Muscle of leg (tissue), 11 donors: Measurements from ENCODE around the gene MOB2. TPM values are rescaled to one million over a fixed set of nuclear protein-coding genes. Genes with fewer than 3 reads are reported as not detected.

Experiments
- DNase-seq: peaks from one replicate; pipeline ENCODE4 v3.0.0; 2013
- H3K27ac ChIP-seq: one replicate; pipeline ENCODE4 v1.5.1; 2013; ENCODE audit warnings: mild to moderate bottlenecking, low read length, control low read depth
- H3K27me3 ChIP-seq: one replicate; pipeline ENCODE4 v1.6.1; 2013; ENCODE audit warnings: low read length; ENCODE audit not compliant: control insufficient read depth, insufficient read depth
- H3K36me3 ChIP-seq: one replicate; pipeline ENCODE4 v1.6.1; 2013; ENCODE audit warnings: low read length; ENCODE audit not compliant: control insufficient read depth, insufficient read depth
- H3K4me1 ChIP-seq: one replicate; pipeline ENCODE4 v1.6.1; 2013; ENCODE audit warnings: low read length; ENCODE audit not compliant: control insufficient read depth, insufficient read depth
- H3K4me3 ChIP-seq: one replicate; pipeline ENCODE4 v1.5.1; 2013; ENCODE audit warnings: low read length, control low read depth
- H3K9me3 ChIP-seq: replicated peaks from 2 replicates; pipeline ENCODE4 v1.6.1; 2013; ENCODE audit warnings: low read depth, low read length; ENCODE audit not compliant: control insufficient read depth
- WGBS: methylation state at CpG from one replicate; pipeline ENCODE4 v1.1.5; 2013; ENCODE audit warnings: missing lambda C conversion rate; ENCODE audit not compliant: insufficient coverage; 5-methylcytosine and 5-hydroxymethylcytosine counted together
- polyA plus RNA-seq, 8 donors: library from polyadenylated mRNA; unstranded; fragments of 120-200 nt; gene quantifications; one replicate each; pipeline versions ENCODE4 v1.2.1 to v1.2.3, GENCODE V29; 2013; ENCODE audit warnings: inconsistent platforms in 1 of 8, low replicate concordance in 1 of 8; ENCODE audit not compliant: insufficient read length in 8 of 8, insufficient read depth in 1 of 8
- total RNA-seq: library from RNA; stranded (reverse); fragments of 120-200 nt; gene quantifications from one replicate; pipeline ENCODE4 v1.2.4, GENCODE V29; 2013

The MOB2 gene
- total and polyA plus RNA-seq, 9 donors: 21.4 to 28.2 (median 25.0) TPM

GRCh38 chr11:1504581-1505290 is 18.2 kb upstream of the MOB2 start:
- H3K9me3 ChIP-seq: no peaks in the 10 kb centered on the region
- no peak overlapping the region for H3K4me3 ChIP-seq
- no peak overlapping the region for H3K27ac ChIP-seq
- 83% methylated on average over 26 of the region's 28 CpGs for WGBS
- no peak for DNase-seq
- peaks cover 39% of the 10 kb centered on the region for H3K4me1 ChIP-seq
- H3K27me3 ChIP-seq: no peaks in the 10 kb centered on the region
- no peaks in the 10 kb centered on the region for H3K36me3 ChIP-seq

DNA sequence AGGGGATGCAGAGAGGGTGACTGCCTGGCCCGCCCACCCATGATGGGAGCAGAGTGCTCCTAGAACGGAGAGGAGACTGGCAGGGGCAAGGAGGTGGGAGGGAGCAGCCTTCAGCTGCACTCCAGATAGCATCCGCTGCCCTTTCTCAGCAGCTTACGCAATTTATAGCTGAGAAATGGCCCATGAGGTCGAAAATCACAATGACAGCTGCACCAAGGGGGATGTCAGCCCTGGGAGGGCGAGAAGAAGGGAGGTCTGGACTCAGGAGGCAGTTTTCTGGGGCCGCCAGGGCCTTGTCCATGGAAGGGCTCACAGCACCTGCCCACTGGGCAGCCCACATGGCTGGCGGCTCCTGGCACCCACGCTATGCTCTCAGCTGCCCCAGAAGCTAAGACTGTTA is 17.6 kb upstream of the MOB2 start:
- WGBS: 79% methylated on average over 9 of the region's 9 CpGs
- Histone ChIP-seq H3K4me1 (peaks cover 39% of the 10 kb centered on the region), H3K27ac (no peak overlapping the region), H3K4me3 (no peak overlapping the region), H3K9me3 (no peaks in the 10 kb centered on the region), H3K27me3 (no peaks in the 10 kb centered on the region), H3K36me3 (no peaks in the 10 kb centered on the region)
- no peak for DNase-seq

DNA sequence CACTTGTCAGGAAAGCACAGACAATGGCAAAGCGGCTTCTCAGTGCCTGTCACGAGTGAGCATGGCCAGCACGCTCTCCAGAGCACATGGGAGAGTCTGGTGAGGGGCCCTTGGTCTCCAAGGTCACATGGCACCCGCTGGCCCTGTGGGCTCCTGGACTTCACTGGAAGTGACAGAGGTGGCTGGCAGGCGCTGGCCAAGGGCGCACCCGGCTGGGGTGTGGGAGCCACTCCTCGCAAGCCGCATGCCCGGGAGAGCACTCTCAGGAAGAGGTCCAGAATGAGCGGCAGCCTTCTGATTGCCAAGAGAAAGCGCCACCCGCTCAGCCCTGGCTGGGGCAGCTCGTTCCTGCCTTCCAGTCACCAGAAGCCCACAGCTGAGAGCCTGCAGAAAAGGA is 17.1 kb upstream of the MOB2 start:
- no peaks in the 10 kb centered on the region for H3K36me3 ChIP-seq
- no peaks in the 10 kb centered on the region for H3K9me3 ChIP-seq
- no peak overlapping the region for H3K27ac ChIP-seq
- no peaks in the 10 kb centered on the region for H3K27me3 ChIP-seq
- no peak for DNase-seq
- WGBS: 65% methylated on average over 12 of the region's 14 CpGs
- peaks cover 39% of the 10 kb centered on the region for H3K4me1 ChIP-seq
- no peak overlapping the region for H3K4me3 ChIP-seq

- peak; percentile 48 for DNase-seq
- no peak overlapping the region for H3K27ac ChIP-seq
- WGBS: 62% methylated on average over 19 of the region's 20 CpGs
- no peak overlapping the region for H3K4me3 ChIP-seq
- H3K27me3 ChIP-seq: no peaks in the 10 kb centered on the region
- H3K4me1 ChIP-seq: peaks cover 34% of the 10 kb centered on the region
- no peaks in the 10 kb centered on the region for H3K9me3 ChIP-seq
- no peaks in the 10 kb centered on the region for H3K36me3 ChIP-seq
These were observed 16.6 kb upstream of the MOB2 start for GRCh38 chr11:1502954-1503707.

DNA sequence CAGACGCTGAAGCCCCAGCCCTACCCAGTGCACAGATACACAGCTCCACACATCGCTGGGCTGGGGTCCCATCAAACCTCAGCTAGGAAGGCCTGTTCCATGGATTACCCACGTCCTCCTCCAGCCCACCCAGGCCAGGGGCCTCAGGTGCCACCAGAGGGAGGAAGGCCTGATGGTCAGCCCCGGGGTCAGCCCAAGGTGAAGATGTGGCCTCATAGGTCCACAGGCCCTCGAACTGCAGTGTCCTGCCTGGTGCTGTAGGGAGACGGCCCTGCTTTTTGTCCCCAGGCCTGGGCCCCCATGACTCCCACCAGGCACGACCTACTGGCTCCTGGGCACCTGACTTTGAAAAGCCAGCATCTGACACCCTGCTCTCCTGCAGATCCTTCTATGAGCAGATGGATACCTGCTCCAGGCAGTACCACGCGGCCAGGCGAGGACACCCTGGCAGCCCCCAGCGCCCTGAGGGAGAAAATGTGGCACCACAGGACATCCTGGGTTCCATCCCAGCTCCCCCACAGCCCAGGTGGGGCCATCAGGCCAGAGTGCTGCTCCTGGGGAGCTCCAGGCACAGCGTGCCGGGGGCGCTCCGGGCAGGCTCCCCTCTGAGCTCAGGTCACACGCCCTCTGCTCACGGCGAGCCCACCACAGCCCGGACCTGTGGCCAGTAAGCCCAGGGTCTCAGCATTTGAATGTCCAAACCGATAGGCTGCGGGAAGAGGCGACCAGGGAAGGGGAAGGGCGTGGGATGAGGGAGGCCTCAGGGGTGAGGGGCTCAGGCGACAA is 15.8 kb upstream of the MOB2 start:
- H3K27me3 ChIP-seq: no peaks in the 10 kb centered on the region
- 64% methylated on average over 21 of the region's 24 CpGs for WGBS
- no peaks in the 10 kb centered on the region for H3K9me3 ChIP-seq
- no peak overlapping the region for H3K4me3 ChIP-seq
- DNase-seq: no peak
- H3K27ac ChIP-seq: no peak overlapping the region
- peaks cover 31% of the 10 kb centered on the region for H3K4me1 ChIP-seq
- H3K36me3 ChIP-seq: no peaks in the 10 kb centered on the region

GRCh38 chr11:1501421-1502167 is 15.0 kb upstream of the MOB2 start:
- Histone ChIP-seq H3K4me3 (no peak overlapping the region), H3K36me3 (no peaks in the 10 kb centered on the region), H3K27me3 (no peaks in the 10 kb centered on the region), H3K9me3 (no peaks in the 10 kb centered on the region), H3K27ac (no peak overlapping the region), H3K4me1 (peaks cover 25% of the 10 kb centered on the region)
- WGBS: 85% methylated on average over 22 of the region's 25 CpGs
- DNase-seq: no peak

DNA sequence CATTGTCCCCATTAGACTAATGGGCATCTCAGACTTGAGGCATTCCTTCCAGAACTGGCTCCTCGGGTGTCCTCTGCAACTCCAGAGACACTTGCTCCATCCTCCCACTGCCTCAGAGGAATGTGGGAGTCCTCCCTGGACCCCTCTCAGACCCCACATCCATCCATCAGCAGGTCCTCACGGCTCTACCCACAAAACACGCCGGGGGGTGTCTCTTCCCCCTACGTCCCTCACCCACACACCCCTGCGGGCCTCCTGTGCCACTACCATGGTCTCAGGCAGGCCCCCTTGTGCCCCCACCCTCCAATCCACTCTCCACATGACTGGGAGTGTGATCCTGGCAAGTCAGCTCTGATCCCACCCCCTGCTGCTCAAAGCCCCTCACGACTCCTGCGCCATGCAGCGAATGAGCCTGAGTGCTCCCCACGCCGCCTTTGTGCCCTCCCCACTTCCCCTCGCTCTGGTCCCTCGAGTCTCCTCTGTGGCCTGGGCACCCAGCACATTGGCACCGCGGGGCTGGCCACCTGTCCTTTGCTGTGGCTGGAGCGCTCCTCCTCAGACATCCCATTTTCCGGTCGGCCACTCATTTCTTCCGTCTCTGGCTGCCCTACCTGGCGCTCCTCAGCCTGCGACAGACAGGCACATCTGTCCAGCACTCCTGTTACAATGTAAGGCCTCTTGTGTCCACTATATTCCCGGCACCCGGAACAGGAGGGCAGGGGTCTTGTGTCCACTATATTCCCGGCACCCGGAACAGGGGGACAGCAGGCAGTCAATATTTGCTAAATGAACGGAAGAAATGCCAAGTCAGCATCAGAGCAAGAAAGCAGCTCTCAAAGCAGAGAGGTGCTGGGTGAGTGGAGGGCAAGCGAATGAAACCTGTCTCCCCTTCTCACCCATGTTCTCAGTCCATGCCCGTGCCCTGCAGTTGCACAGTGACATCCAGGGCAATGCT is 14.2 kb upstream of the MOB2 start:
- DNase-seq: no peak
- 85% methylated on average over 25 of the region's 28 CpGs for WGBS
- H3K27me3 ChIP-seq: no peaks in the 10 kb centered on the region
- no peak overlapping the region for H3K4me3 ChIP-seq
- no peaks in the 10 kb centered on the region for H3K36me3 ChIP-seq
- H3K9me3 ChIP-seq: no peaks in the 10 kb centered on the region
- H3K4me1 ChIP-seq: peaks cover 22% of the 10 kb centered on the region
- no peak overlapping the region for H3K27ac ChIP-seq

GRCh38 chr11:1499899-1500298 is 13.3 kb upstream of the MOB2 start:
- H3K4me1 ChIP-seq: peaks cover 22% of the 10 kb centered on the region
- 79% methylated on average over 14 of the region's 14 CpGs for WGBS

GRCh38 chr11:1499261-1499890 is 12.8 kb upstream of the MOB2 start:
- no peaks in the 10 kb centered on the region for H3K27me3 ChIP-seq
- H3K4me3 ChIP-seq: no peak overlapping the region
- H3K27ac ChIP-seq: no peak overlapping the region
- H3K36me3 ChIP-seq: no peaks in the 10 kb centered on the region
- no peak for DNase-seq
- WGBS: 98% methylated on average over 28 of the region's 28 CpGs
- no peaks in the 10 kb centered on the region for H3K9me3 ChIP-seq
- peaks cover 21% of the 10 kb centered on the region for H3K4me1 ChIP-seq

More at GRCh38 chr11:1499899-1500298, 13.3 kb upstream of the MOB2 start:
- Histone ChIP-seq H3K27me3 (no peaks in the 10 kb centered on the region), H3K9me3 (no peaks in the 10 kb centered on the region), H3K36me3 (no peaks in the 10 kb centered on the region), H3K4me3 (no peak overlapping the region), H3K27ac (no peak overlapping the region)
- DNase-seq: no peak
